ENCODE results near the gene ZKSCAN1.

DNA sequence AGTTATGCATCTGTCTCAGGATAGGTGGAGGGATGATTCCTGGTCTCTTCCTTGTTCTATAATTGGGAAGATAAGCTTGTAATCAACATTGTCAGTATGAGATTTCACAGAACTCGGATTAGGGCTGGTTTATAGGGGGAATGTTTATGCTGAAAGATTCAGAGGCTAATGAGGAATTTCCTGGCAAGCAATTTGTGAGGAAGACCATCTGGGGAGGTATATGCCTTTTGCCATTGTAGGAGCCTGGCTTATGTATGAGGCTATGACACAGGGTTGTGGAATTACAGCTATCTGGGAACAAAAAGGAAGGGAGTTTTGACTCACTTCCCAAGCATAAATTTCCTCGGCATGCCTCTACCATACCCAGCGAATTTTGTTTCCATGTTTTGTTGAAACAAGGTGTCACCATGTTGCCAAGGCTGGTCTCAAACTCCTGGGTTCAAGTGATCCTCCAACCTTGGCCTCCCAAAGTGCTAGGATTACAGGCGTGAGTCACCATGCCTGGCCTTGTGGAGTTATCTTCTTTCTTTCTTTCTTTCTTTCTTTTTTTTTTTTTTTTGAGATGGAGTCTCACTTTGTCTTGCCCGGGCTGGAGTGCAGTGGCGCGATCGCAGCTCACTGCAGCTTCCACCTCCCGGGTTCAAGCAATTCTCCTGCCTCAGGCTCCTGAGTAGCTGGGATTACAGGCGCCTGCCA lies 71.8 kb downstream of the ZKSCAN1 start:
- TF ChIP-seq, protein P1, sequence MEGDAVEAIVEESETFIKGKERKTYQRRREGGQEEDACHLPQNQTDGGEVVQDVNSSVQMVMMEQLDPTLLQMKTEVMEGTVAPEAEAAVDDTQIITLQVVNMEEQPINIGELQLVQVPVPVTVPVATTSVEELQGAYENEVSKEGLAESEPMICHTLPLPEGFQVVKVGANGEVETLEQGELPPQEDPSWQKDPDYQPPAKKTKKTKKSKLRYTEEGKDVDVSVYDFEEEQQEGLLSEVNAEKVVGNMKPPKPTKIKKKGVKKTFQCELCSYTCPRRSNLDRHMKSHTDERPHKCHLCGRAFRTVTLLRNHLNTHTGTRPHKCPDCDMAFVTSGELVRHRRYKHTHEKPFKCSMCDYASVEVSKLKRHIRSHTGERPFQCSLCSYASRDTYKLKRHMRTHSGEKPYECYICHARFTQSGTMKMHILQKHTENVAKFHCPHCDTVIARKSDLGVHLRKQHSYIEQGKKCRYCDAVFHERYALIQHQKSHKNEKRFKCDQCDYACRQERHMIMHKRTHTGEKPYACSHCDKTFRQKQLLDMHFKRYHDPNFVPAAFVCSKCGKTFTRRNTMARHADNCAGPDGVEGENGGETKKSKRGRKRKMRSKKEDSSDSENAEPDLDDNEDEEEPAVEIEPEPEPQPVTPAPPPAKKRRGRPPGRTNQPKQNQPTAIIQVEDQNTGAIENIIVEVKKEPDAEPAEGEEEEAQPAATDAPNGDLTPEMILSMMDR (IDR thresholded peaks at IDR 0.05 in 2 of 3, conservative IDR thresholded peaks at IDR 0.05 in 1 of 3; ENCODE audit: borderline replicate concordance in 1 of 3, insufficient read depth in 1 of 3, low read depth in 2 of 3, low read length in 2 of 3), result no peak
- TF ChIP-seq POLR2AphosphoS5 (IDR thresholded peaks at IDR 0.05; ENCODE audit: low read depth, low read length) (no peak), MAX (IDR thresholded peaks at IDR 0.05) (no peak), YY1 (IDR thresholded peaks at IDR 0.05; ENCODE audit: extremely low read depth, insufficient replicate concordance, low read depth, low read length) (no peak), POLR2A (IDR thresholded peaks at IDR 0.05; ENCODE audit: borderline replicate concordance, extremely low read depth, insufficient read depth, insufficient read length) (no peak), CBX3 (IDR thresholded peaks at IDR 0.05; ENCODE audit: low read depth) (no peak), EGR1 (IDR thresholded peaks at IDR 0.05; ENCODE audit: low read depth) (no peak), ZFX (IDR thresholded peaks at IDR 0.05) (no peak), EZH2 (IDR thresholded peaks at IDR 0.05) (no peak), ZNF274 (IDR thresholded peaks at IDR 0.05; ENCODE audit: low read depth, low read length) (no peak)
